Gastroesophageal sphincter (tissue), 3 donors: ENCODE results near the gene UBE2L6.

Source experiments
- POLR2A ChIP-seq, 2 donors: fragments of 450-650 bp; IDR thresholded peaks; one replicate each; pipeline ENCODE4 v1.6.1; 2017; ENCODE audit warnings: antibody characterized with exemption in 2 of 2, mild to moderate bottlenecking in 2 of 2, moderate library complexity in 1 of 2
- POLR2AphosphoS5 ChIP-seq: sonication (generic); formaldehyde crosslinking; IDR thresholded peaks from one replicate; pipeline ENCODE4 v1.6.1; 2017; ENCODE audit warnings: antibody characterized with exemption
- TF ChIP-seq, protein P1 (sequence below), 4 experiments: fragments of 200-600 bp in 2 of 4; fragments of 450-650 bp in 2 of 4; sonication (generic) in 1 of 4; IDR thresholded peaks; one replicate each; pipeline ENCODE4 v1.5.1; 2017 to 2019; ENCODE audit warnings: antibody characterized with exemption in 4 of 4, mild to moderate bottlenecking in 2 of 4, moderate library complexity in 2 of 4

DNA sequence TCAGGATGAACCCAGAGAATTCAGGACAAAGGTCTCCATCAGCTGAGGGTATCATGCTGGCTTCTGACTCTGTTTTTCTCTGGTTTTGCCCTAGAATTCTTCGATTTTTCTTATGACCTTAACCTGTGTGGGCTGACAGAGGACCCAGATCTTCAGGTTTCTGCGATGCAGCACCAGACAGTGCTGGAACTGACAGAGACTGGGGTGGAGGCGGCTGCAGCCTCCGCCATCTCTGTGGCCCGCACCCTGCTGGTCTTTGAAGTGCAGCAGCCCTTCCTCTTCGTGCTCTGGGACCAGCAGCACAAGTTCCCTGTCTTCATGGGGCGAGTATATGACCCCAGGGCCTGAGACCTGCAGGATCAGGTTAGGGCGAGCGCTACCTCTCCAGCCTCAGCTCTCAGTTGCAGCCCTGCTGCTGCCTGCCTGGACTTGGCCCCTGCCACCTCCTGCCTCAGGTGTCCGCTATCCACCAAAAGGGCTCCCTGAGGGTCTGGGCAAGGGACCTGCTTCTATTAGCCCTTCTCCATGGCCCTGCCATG lies 46.8 kb upstream of the UBE2L6 start:
- TF ChIP-seq, protein P1, sequence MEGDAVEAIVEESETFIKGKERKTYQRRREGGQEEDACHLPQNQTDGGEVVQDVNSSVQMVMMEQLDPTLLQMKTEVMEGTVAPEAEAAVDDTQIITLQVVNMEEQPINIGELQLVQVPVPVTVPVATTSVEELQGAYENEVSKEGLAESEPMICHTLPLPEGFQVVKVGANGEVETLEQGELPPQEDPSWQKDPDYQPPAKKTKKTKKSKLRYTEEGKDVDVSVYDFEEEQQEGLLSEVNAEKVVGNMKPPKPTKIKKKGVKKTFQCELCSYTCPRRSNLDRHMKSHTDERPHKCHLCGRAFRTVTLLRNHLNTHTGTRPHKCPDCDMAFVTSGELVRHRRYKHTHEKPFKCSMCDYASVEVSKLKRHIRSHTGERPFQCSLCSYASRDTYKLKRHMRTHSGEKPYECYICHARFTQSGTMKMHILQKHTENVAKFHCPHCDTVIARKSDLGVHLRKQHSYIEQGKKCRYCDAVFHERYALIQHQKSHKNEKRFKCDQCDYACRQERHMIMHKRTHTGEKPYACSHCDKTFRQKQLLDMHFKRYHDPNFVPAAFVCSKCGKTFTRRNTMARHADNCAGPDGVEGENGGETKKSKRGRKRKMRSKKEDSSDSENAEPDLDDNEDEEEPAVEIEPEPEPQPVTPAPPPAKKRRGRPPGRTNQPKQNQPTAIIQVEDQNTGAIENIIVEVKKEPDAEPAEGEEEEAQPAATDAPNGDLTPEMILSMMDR (IDR thresholded peaks at IDR 0.05), result no peak
- no peak for TF ChIP-seq POLR2A (IDR thresholded peaks at IDR 0.05)
- TF ChIP-seq POLR2AphosphoS5, result no peak
